H1 (cell line): Measurements from ENCODE around the gene EVC2. TPM values are rescaled to one million over a fixed set of nuclear protein-coding genes. Genes with fewer than 3 reads are reported as not detected.

Experiments
- CTCF ChIA-PET: fragments of 300-600 bp; sonication (Branson Sonifier 250); formaldehyde crosslinking; loops from one replicate; lab custom pipeline; 2021; ENCODE audit not compliant: partially characterized antibody; lab: Charles Lee
- POLR2A ChIA-PET: fragments of 300-600 bp; sonication (Branson Sonifier 250); formaldehyde crosslinking; loops from one replicate; lab custom pipeline; 2021; ENCODE audit warnings: inconsistent platforms; ENCODE audit not compliant: partially characterized antibody; lab: Charles Lee
- DNase-seq, 2 experiments: peaks; one replicate each; pipeline versions ENCODE4 v3.0.0 to v3.0.0-alpha.2; 2010 to 2022; ENCODE audit warnings: low spot score in 2 of 2, low read depth in 1 of 2, mixed read lengths in 1 of 2
- FAIRE-seq: peaks from 2 replicates; lab custom pipeline; 2011; peaks lifted over from hg19 to GRCh38; lab: Jason Lieb, UNC
- H2AFZ ChIP-seq: 2 replicates; pipeline ENCODE4 v1.8.1; 2012; ENCODE audit warnings: low read length, inconsistent platforms
- H2AK5ac ChIP-seq: 2 replicates; pipeline ENCODE4 v1.6.1; 2013; ENCODE audit warnings: low read depth, low read length
- H2BK120ac ChIP-seq: replicated peaks from 2 replicates; pipeline ENCODE3; 2013; ENCODE audit warnings: low read depth, low read length, inconsistent platforms
- H2BK12ac ChIP-seq: 2 replicates; pipeline ENCODE4 v1.6.1; 2013; ENCODE audit warnings: low read depth, low read length
- H2BK15ac ChIP-seq: 2 replicates; pipeline ENCODE4 v1.6.1; 2013; ENCODE audit warnings: low read length
- H2BK20ac ChIP-seq: 2 replicates; pipeline ENCODE4 v1.6.1; 2013; ENCODE audit warnings: low read length
- H2BK5ac ChIP-seq: 2 replicates; pipeline ENCODE4 v1.6.1; 2013; ENCODE audit warnings: low read depth, low read length
- H3K14ac ChIP-seq: 2 replicates; pipeline ENCODE4 v1.6.1; 2013; ENCODE audit warnings: inconsistent platforms; ENCODE audit not compliant: insufficient read length
- H3K18ac ChIP-seq: 2 replicates; pipeline ENCODE4 v1.6.1; 2013; ENCODE audit warnings: low read length; ENCODE audit errors: extremely low read depth
- H3K23ac ChIP-seq: 2 replicates; pipeline ENCODE4 v1.6.1; 2013; ENCODE audit warnings: inconsistent platforms; ENCODE audit not compliant: insufficient read length
- H3K23me2 ChIP-seq: 2 replicates; pipeline ENCODE4 v1.6.1; 2013; ENCODE audit warnings: low read depth, low read length
- H3K27ac ChIP-seq: 2 replicates; pipeline ENCODE4 v1.6.1; 2011; ENCODE audit warnings: low read depth, low read length, inconsistent platforms
- H3K27me3 ChIP-seq, 4 experiments: replicated peaks in 1 of 4; 1 replicate in 1 of 4; 2 replicates in 3 of 4; pipeline versions ENCODE4 v1.6.1 to v1.8.1; 2011 to 2013; ENCODE audit warnings: low read length in 3 of 4, mild to moderate bottlenecking in 3 of 4, inconsistent platforms in 2 of 4, mixed read lengths in 2 of 4, moderate library complexity in 1 of 4; ENCODE audit not compliant: control insufficient read depth in 3 of 4, insufficient read depth in 3 of 4; ENCODE audit errors: extremely low read depth in 1 of 4
- H3K36me3 ChIP-seq, 4 experiments: 2 replicates each; pipeline versions ENCODE4 v1.6.1 to v1.8.1; 2011 to 2013; ENCODE audit warnings: mild to moderate bottlenecking in 4 of 4, low read length in 3 of 4, moderate library complexity in 2 of 4, control low read depth in 1 of 4, inconsistent platforms in 1 of 4; ENCODE audit not compliant: insufficient read depth in 4 of 4, control insufficient read depth in 2 of 4
- H3K4ac ChIP-seq: replicated peaks from 2 replicates; pipeline ENCODE3; 2013; ENCODE audit warnings: low read length, low read depth, mixed read lengths, inconsistent platforms; ENCODE audit not compliant: insufficient read length
- H3K4me1 ChIP-seq, 4 experiments: replicated peaks in 1 of 4; 1 replicate in 1 of 4; 2 replicates in 3 of 4; pipeline versions ENCODE4 v1.6.1 to v1.8.1; 2011 to 2013; ENCODE audit warnings: low read length in 3 of 4, inconsistent platforms in 2 of 4, mixed read lengths in 1 of 4; ENCODE audit not compliant: insufficient read depth in 4 of 4, control insufficient read depth in 3 of 4
- H3K4me2 ChIP-seq, 2 experiments: 2 replicates each; pipeline versions ENCODE4 v1.6.1 to v1.8.1; 2011 to 2013; ENCODE audit warnings: low read depth in 2 of 2, low read length in 2 of 2, control low read depth in 1 of 2, inconsistent platforms in 1 of 2, mild to moderate bottlenecking in 1 of 2; ENCODE audit not compliant: insufficient read depth in 1 of 2
- H3K4me3 ChIP-seq, 4 experiments: fragments of 200-600, 300-600 bp in 1 of 4; sonication (generic), shearing (Covaris generic), sonication (Bioruptor Twin) in 1 of 4; 2 replicates each; pipeline versions ENCODE4 v1.5.1 to v1.8.1; 2011 to 2016; ENCODE audit warnings: low read length in 4 of 4, low read depth in 3 of 4, control low read depth in 2 of 4, inconsistent platforms in 2 of 4, mild to moderate bottlenecking in 2 of 4, mixed read lengths in 1 of 4, moderate library complexity in 1 of 4; ENCODE audit not compliant: insufficient read depth in 2 of 4; ENCODE audit errors: extremely low read depth in 1 of 4
- H3K56ac ChIP-seq: replicated peaks from 2 replicates; pipeline ENCODE3; 2013; ENCODE audit warnings: low read depth, mild to moderate bottlenecking, mixed read lengths, low read length, inconsistent platforms; ENCODE audit not compliant: insufficient read length
- H3K79me1 ChIP-seq: 2 replicates; pipeline ENCODE4 v1.6.1; 2013; ENCODE audit warnings: low read depth, low read length, control low read depth
- H3K79me2 ChIP-seq, 2 experiments: 2 replicates each; pipeline versions ENCODE4 v1.6.1 to v1.8.1; 2012 to 2013; ENCODE audit warnings: low read length in 2 of 2, mild to moderate bottlenecking in 2 of 2, inconsistent platforms in 1 of 2; ENCODE audit not compliant: insufficient read depth in 2 of 2, control insufficient read depth in 1 of 2
- H3K9ac ChIP-seq, 4 experiments: replicated peaks in 1 of 4; 1 replicate in 1 of 4; 2 replicates in 3 of 4; pipeline versions ENCODE4 v1.6.1 to v1.8.1; 2011 to 2013; ENCODE audit warnings: low read depth in 3 of 4, low read length in 3 of 4, control low read depth in 2 of 4, mild to moderate bottlenecking in 2 of 4, moderate library complexity in 2 of 4, inconsistent platforms in 1 of 4; ENCODE audit errors: extremely low read depth in 1 of 4
- H3K9me3 ChIP-seq, 2 experiments: 2 replicates each; pipeline versions ENCODE4 v1.6.1 to v1.8.1; 2012 to 2013; ENCODE audit warnings: mild to moderate bottlenecking in 2 of 2, moderate library complexity in 2 of 2, control low read depth in 1 of 2, inconsistent platforms in 1 of 2, low read depth in 1 of 2, low read length in 1 of 2, mixed read lengths in 1 of 2; ENCODE audit not compliant: insufficient read depth in 2 of 2
- H4K20me1 ChIP-seq, 2 experiments: replicated peaks in 1 of 2; 2 replicates each; pipeline versions ENCODE3 to v1.8.1; 2011 to 2013; ENCODE audit warnings: inconsistent platforms in 2 of 2, low read length in 2 of 2, mild to moderate bottlenecking in 1 of 2; ENCODE audit not compliant: insufficient read depth in 2 of 2, control insufficient read depth in 1 of 2
- H4K5ac ChIP-seq: 2 replicates; pipeline ENCODE4 v1.6.1; 2013; ENCODE audit warnings: low read length, low read depth, mixed read lengths, inconsistent platforms; ENCODE audit not compliant: insufficient read length
- H4K8ac ChIP-seq: 2 replicates; pipeline ENCODE4 v1.8.0; 2013; ENCODE audit warnings: mild to moderate bottlenecking, moderate library complexity, low read length, inconsistent platforms; ENCODE audit not compliant: insufficient read depth; ENCODE audit errors: extremely low read depth
- H4K91ac ChIP-seq: replicated peaks from 2 replicates; pipeline ENCODE3; 2013; ENCODE audit warnings: low read length, mixed read lengths, inconsistent platforms; ENCODE audit not compliant: insufficient read length
- SP1 ChIP-seq: IDR thresholded peaks from 2 replicates; pipeline ENCODE4 v1.6.1; 2011; ENCODE audit warnings: low read depth, low read length
- WGBS, 2 experiments: shearing (Covaris generic) in 1 of 2; methylation state at CpG; one replicate each; pipeline versions ENCODE4 v1.1.6 to v1.1.7; 2013 to 2015; ENCODE audit warnings: low lambda C conversion rate in 2 of 2, mixed read lengths in 2 of 2, inconsistent platforms in 1 of 2, low coverage in 1 of 2, missing lambda C conversion rate in 1 of 2; ENCODE audit not compliant: insufficient replicate concordance in 2 of 2, insufficient coverage in 1 of 2, insufficient read length in 1 of 2; ENCODE audit errors: extremely low coverage in 1 of 2, missing lambda C conversion rate in 1 of 2; 5-methylcytosine and 5-hydroxymethylcytosine counted together
- polyA plus RNA-seq, 7 experiments: library from polyadenylated mRNA; depleted of rRNA in 3 of 7; stranded (reverse) in 5 of 7; unstranded in 2 of 7; fragments of >200 nt in 5 of 7; fragments of 200-250 nt in 2 of 7; gene quantifications; 1 replicate in 5 of 7; 2 replicates in 1 of 7; 4 replicates in 1 of 7; pipeline versions ENCODE4 v1.2.1 to v1.2.3, GENCODE V29; 2011 to 2013; ENCODE audit warnings: missing spikeins in 2 of 7, mixed read lengths in 2 of 7
- total RNA-seq: library from RNA; stranded (reverse); fragmentation: NEBNext Ultra II Directional; extraction: Animal tissue kit (Norgen Biotek cat#: 25700); gene quantifications from 2 replicates; pipeline ENCODE4 v1.2.1, GENCODE V29; 2021

EVC2 gene
- total and polyA plus RNA-seq, 2 of the 8 experiments (the other 6 are each of a cell fraction or from before 2014, with no cell fraction given) = 0.73 to 5.9 TPM

DNA sequence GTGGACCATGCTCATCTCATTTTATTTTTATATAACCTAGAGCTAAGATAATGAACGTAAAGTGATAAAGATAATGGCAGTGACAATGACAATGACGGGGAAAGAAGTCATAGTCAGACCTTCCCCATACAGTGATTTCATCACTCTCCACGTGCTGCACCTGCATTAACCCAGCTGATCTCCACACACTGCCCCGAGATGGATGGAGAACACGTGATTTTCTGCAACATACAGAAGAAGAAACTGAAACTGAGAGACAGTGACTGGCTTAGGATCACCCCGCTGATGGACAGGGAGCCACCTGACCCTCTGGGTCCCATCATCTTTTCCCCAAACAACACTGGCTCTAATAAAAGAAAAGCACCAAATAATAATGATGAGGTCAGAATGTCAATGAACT is 22.0 kb downstream of the EVC2 start:
- POLR2A ChIA-PET = no interaction called here
- Histone ChIP-seq H3K4me3 (no peak overlapping the region), H2BK12ac (no peak overlapping the region)

More for the DNA sequence above, 22.0 kb downstream of the EVC2 start:
- TF ChIP-seq SP1 = no peak
- TF ChIP-seq, all 59 proteins: peak for 0
- no peaks in the 10 kb centered on the region for H3K27me3 ChIP-seq
- no peak overlapping the region for H3K18ac ChIP-seq
- H2BK5ac ChIP-seq = no peak overlapping the region
- H2AFZ ChIP-seq = no peak overlapping the region
- H3K56ac ChIP-seq = no peak overlapping the region
- H2BK20ac ChIP-seq = no peak overlapping the region
- no peak overlapping the region for H2BK120ac ChIP-seq
- CTCF ChIA-PET = interaction anchor here (0.5 kb wide), 1 partner anchor 93 kb away, joined by 3 read pairs; no protein-coding TSS in a partner anchor
- H4K91ac ChIP-seq = no peak overlapping the region
- no peaks in the 10 kb centered on the region for H3K23me2 ChIP-seq
- H2BK15ac ChIP-seq = no peak overlapping the region
- no peak overlapping the region for H3K9ac ChIP-seq
- no peak overlapping the region for H3K27ac ChIP-seq
- 89% methylated on average over 6 of the region's 6 CpGs; no CpG with 5 or more reads in 1 of the 2 experiments for WGBS, 2 experiments
- no peak for FAIRE-seq
- no peak overlapping the region for H3K4me2 ChIP-seq
- H3K36me3 ChIP-seq = peaks cover 3 to 35% (median 11%) of the 10 kb centered on the region in 4 experiments; a peak in 6 of 8 replicates
- no peak overlapping the region for H2AK5ac ChIP-seq
- no peaks in the 10 kb centered on the region for H3K79me1 ChIP-seq
- H4K20me1 ChIP-seq = peaks cover 0 to 6% of the 10 kb centered on the region in 2 experiments
- no peaks in the 10 kb centered on the region for H3K79me2 ChIP-seq
- H3K4me1 ChIP-seq = no peaks in the 10 kb centered on the region; a peak in 1 of 7 replicates
- no peak overlapping the region for H3K23ac ChIP-seq
- no peak overlapping the region for H3K14ac ChIP-seq
- no peaks in the 10 kb centered on the region for H3K9me3 ChIP-seq
- H3K4ac ChIP-seq = no peak overlapping the region
- H4K8ac ChIP-seq = no peak overlapping the region
- DNase-seq = no peak
- no peak overlapping the region for H4K5ac ChIP-seq
